ENCODE results near the gene CAPN14. TPM values are rescaled to one million over a fixed set of nuclear protein-coding genes. Genes with fewer than 3 reads are reported as not detected.

Gene CAPN14
- total RNA-seq, 1 donor from 2014 or later: 0.27 TPM

DNA sequence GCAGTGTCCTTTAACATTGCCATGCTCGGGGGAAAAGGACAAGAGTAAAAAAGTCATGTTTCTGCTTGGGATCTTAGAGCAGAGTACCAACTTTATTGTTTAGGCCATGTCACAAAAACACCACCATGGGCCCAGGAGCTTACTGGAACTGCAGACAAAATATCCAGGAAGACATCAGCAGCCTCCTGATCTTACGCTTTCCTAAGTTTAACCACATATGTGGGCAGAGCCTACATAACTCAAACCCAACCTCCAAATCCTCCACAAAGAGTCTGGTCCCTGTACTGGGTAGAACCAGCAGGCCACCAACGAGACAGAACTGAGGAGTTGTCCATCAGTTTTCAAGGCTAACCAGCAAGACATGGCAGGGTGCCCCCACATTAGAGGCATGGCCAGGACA lies 89.4 kb downstream of the CAPN14 start:
- peaks cover 26% of the 10 kb centered on the region for H3K27me3 ChIP-seq (ENCODE audit: low read depth)
- no peaks in the 10 kb centered on the region for H3K9me3 ChIP-seq (replicated peaks)
- no peaks in the 10 kb centered on the region for H3K36me3 ChIP-seq
- DNase-seq: no peak
- H3K4me3 ChIP-seq: no peak overlapping the region
- H3K27ac ChIP-seq (replicated peaks): no peak overlapping the region
- intact Hi-C loops (cut with micrococcal nuclease): no loop called here
- TF ChIP-seq, protein P1, sequence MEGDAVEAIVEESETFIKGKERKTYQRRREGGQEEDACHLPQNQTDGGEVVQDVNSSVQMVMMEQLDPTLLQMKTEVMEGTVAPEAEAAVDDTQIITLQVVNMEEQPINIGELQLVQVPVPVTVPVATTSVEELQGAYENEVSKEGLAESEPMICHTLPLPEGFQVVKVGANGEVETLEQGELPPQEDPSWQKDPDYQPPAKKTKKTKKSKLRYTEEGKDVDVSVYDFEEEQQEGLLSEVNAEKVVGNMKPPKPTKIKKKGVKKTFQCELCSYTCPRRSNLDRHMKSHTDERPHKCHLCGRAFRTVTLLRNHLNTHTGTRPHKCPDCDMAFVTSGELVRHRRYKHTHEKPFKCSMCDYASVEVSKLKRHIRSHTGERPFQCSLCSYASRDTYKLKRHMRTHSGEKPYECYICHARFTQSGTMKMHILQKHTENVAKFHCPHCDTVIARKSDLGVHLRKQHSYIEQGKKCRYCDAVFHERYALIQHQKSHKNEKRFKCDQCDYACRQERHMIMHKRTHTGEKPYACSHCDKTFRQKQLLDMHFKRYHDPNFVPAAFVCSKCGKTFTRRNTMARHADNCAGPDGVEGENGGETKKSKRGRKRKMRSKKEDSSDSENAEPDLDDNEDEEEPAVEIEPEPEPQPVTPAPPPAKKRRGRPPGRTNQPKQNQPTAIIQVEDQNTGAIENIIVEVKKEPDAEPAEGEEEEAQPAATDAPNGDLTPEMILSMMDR (IDR thresholded peaks at IDR 0.05; ENCODE audit: borderline replicate concordance): no peak
- H3K4me1 ChIP-seq: peaks cover 5% of the 10 kb centered on the region

DNA sequence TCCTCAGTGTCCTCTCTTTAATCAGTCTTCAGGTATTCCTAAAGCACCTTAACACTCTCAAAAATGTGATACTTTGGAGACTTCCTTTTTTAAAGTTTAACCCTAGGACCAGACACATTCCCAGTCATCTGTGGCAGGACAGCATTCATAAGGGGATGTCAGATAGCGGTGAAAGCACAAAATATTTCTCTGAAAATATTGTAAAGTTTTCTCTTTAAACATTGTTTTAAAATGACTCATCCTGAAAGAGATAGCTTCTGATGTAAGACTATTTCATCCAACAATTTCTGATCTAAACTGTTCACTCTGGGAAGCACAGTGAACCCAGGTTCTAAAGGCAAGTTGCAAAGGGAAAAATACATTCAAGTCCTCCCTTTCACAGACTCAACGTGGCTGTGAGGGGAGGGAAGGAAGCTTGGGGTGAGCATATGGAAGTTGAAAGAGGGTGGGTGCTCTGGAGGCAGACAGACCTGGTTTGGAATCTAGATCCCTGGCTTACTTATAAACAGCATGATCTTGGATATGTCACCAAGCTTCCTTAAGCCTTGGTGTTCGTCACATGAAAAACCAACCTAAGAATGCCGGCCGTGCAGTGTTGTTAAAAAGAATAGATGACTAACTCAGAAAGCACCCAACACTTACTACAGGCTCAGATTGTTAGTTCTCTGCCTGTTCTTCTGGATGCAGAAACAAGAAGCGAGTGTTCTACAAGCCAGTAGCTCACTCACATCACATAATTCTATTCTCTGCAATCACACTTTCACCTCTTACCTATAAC lies 91.2 kb downstream of the CAPN14 start:
- no peaks in the 10 kb centered on the region for H3K9me3 ChIP-seq (replicated peaks)
- H3K36me3 ChIP-seq: no peaks in the 10 kb centered on the region
- no peak overlapping the region for H3K27ac ChIP-seq (replicated peaks)
- intact Hi-C loops (cut with micrococcal nuclease): no loop called here
- H3K4me1 ChIP-seq: peaks cover 5% of the 10 kb centered on the region
- H3K4me3 ChIP-seq: no peak overlapping the region
- no peak for DNase-seq
- TF ChIP-seq, protein P1 (IDR thresholded peaks at IDR 0.05; ENCODE audit: borderline replicate concordance): no peak
- peaks cover 42% of the 10 kb centered on the region for H3K27me3 ChIP-seq (ENCODE audit: low read depth)

DNA sequence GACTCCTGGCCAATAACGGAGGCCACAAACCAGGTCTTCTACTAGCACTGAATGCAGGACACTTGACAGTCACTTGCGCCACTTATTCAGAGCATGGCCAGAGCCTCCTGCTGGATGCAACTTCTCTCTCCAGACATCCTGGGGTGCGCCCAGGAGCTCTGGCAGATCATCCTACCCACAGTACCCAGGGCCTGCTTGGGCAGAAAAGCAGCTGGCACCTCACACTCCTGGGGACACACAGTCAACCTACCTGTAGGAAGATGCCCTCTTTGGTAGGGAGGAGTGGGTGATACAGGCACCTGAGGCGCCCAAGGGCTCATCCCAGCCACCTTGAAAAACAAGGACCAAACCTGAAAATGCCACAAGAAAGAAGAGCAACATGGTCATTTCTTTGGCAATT lies 92.4 kb downstream of the CAPN14 start:
- no peak for DNase-seq

More for the DNA sequence above, 92.4 kb downstream of the CAPN14 start:
- Histone ChIP-seq H3K27ac (replicated peaks) (no peak overlapping the region), H3K4me3 (no peak overlapping the region), H3K4me1 (no peaks in the 10 kb centered on the region), H3K9me3 (replicated peaks) (no peaks in the 10 kb centered on the region), H3K36me3 (no peaks in the 10 kb centered on the region), H3K27me3 (ENCODE audit: low read depth) (peaks cover 38% of the 10 kb centered on the region)
- intact Hi-C loops (cut with micrococcal nuclease): no loop called here
- TF ChIP-seq, protein P1 (IDR thresholded peaks at IDR 0.05; ENCODE audit: borderline replicate concordance): no peak

Other genes with a start within 250 kb of the CAPN14 start
- gene GALNT14, start 79.1 kb downstream of the CAPN14 start, total RNA-seq: 0.14 TPM
- gene EHD3, start 16.6 kb upstream of the CAPN14 start, total RNA-seq: 29.7 TPM
- gene XDH, start 197.2 kb upstream of the CAPN14 start, total RNA-seq: 0.05 TPM